Kidney (tissue), 14 donors: Measurements from ENCODE around the gene NUP62. TPM values are rescaled to one million over a fixed set of nuclear protein-coding genes. Genes with fewer than 3 reads are reported as not detected.

Source experiments
- DNase-seq, 5 donors: peaks; one replicate each; pipeline ENCODE4 v3.0.0-alpha.2; 2013 to 2020
- FAIRE-seq: peaks from 2 replicates; lab custom pipeline; 2012; peaks lifted over from hg19 to GRCh38; lab: Jason Lieb, UNC
- H3K27ac ChIP-seq, 2 donors: one replicate each; pipeline ENCODE4 v1.7.0; 2013; ENCODE audit warnings: low read depth in 2 of 2, low read length in 2 of 2, inconsistent platforms in 1 of 2
- H3K27me3 ChIP-seq: one replicate; pipeline ENCODE4 v1.7.1; 2013; ENCODE audit warnings: low read length, inconsistent platforms; ENCODE audit not compliant: control insufficient read depth, insufficient read depth
- H3K36me3 ChIP-seq, 3 donors: one replicate each; pipeline versions ENCODE4 v1.7.0 to v1.7.1; 2013; ENCODE audit warnings: low read length in 3 of 3, control low read depth in 1 of 3, inconsistent platforms in 1 of 3; ENCODE audit not compliant: insufficient read depth in 3 of 3, control insufficient read depth in 2 of 3
- H3K4me1 ChIP-seq, 3 donors: one replicate each; pipeline versions ENCODE4 v1.7.0 to v1.7.1; 2013; ENCODE audit warnings: low read length in 3 of 3, inconsistent platforms in 1 of 3, low read depth in 1 of 3; ENCODE audit not compliant: control insufficient read depth in 2 of 3, insufficient read depth in 2 of 3
- H3K4me3 ChIP-seq, 3 donors: one replicate each; pipeline versions ENCODE4 v1.7.0 to v1.8.1; 2013; ENCODE audit warnings: low read length in 3 of 3, control low read depth in 1 of 3, inconsistent platforms in 1 of 3
- H3K9ac ChIP-seq, 3 donors: one replicate each; pipeline versions ENCODE4 v1.7.0 to v1.7.1; 2013; ENCODE audit warnings: low read length in 3 of 3, control low read depth in 1 of 3, inconsistent platforms in 1 of 3
- H3K9me3 ChIP-seq, 3 donors: one replicate each; pipeline versions ENCODE4 v1.7.0 to v1.7.1; 2013; ENCODE audit warnings: low read length in 3 of 3, control low read depth in 1 of 3, inconsistent platforms in 1 of 3; ENCODE audit not compliant: control insufficient read depth in 2 of 3, insufficient read depth in 1 of 3
- CTCF ChIP-seq: IDR thresholded peaks from 3 replicates; pipeline ENCODE4 v1.5.1; 2012; ENCODE audit warnings: mild to moderate bottlenecking, moderate library complexity, borderline replicate concordance; ENCODE audit not compliant: insufficient read depth; ENCODE audit errors: extremely low read depth
- intact Hi-C: fragments of 100-400 bp; cut with DNase I; formaldehyde crosslinking; loops from one replicate; pipeline ENCODE4 v1.11.1; 2022
- microRNA-seq: library from miRNA; unstranded; fragments of <30 nt; microRNA quantifications from one replicate; pipeline ENCODE4 v1.2.0, GENCODE V29; 2020
- polyA plus RNA-seq: library from polyadenylated mRNA; stranded (reverse); fragments of 350-450 nt; fragmentation: Illumina TruSeq; extraction: RNeasy Lipid Tissue Mini Kit (QIAGEN cat#74804); gene quantifications from one replicate; pipeline ENCODE4 v1.2.3, GENCODE V29; 2014; ENCODE audit warnings: low read depth, low replicate concordance; ENCODE audit not compliant: insufficient read depth
- total RNA-seq: library from RNA; stranded (reverse); fragmentation: NEBNext Ultra II Directional; extraction: Animal tissue kit (Norgen Biotek cat#: 25700); gene quantifications from one replicate; pipeline ENCODE4 v1.2.1, GENCODE V29; 2021
- donor health status: control.
- donor health status: control.
- donor health status: control.
- donor health status: control.
- donor health status: control.
- donor health status: DM: yes; HTN: yes; CAD: no.
- donor health status: Normal renal cell carcinoma (clear cell type).

The NUP62 gene
- total and polyA plus RNA-seq, 2 donors from 2014 or later, result 17.1 to 39.0 TPM

GRCh38 chr19:49858088-49858985 lies 71.0 kb downstream of the NUP62 start:
- Histone ChIP-seq H3K9me3 (no peaks in the 10 kb centered on the region), H3K36me3 (peaks cover 0 to 34% (median 9%) of the 10 kb centered on the region in 3 donors), H3K27ac (no peak overlapping the region), H3K9ac (no peak overlapping the region), H3K4me1 (peaks cover 0 to 3% (median 0%) of the 10 kb centered on the region in 3 donors), H3K4me3 (no peak overlapping the region), H3K27me3 (no peaks in the 10 kb centered on the region)
- no peak for TF ChIP-seq CTCF
- FAIRE-seq, result no peak
- DNase-seq, result peak in 1 of 5 donors; percentile 54
- intact Hi-C loops, result no loop called here

GRCh38 chr19:49857838-49858087 lies 71.5 kb downstream of the NUP62 start:
- H3K4me1 ChIP-seq, result peaks cover 0 to 4% (median 2%) of the 10 kb centered on the region in 3 donors
- no peak overlapping the region for H3K9ac ChIP-seq
- FAIRE-seq (no peak), DNase-seq (peak in 1 of 5 donors; percentile 52)
- no peaks in the 10 kb centered on the region for H3K9me3 ChIP-seq
- H3K4me3 ChIP-seq, result no peak overlapping the region
- H3K27ac ChIP-seq, result no peak overlapping the region
- intact Hi-C loops, result no loop called here
- peaks cover 0 to 31% (median 9%) of the 10 kb centered on the region in 3 donors for H3K36me3 ChIP-seq
- H3K27me3 ChIP-seq, result no peaks in the 10 kb centered on the region
- no peak for TF ChIP-seq CTCF

- no peak for TF ChIP-seq CTCF
- Histone ChIP-seq H3K9ac (no peak overlapping the region), H3K4me3 (no peak overlapping the region), H3K27ac (no peak overlapping the region), H3K9me3 (no peaks in the 10 kb centered on the region), H3K27me3 (no peaks in the 10 kb centered on the region), H3K4me1 (peaks cover 0 to 9% (median 6%) of the 10 kb centered on the region in 3 donors), H3K36me3 (peaks cover 0 to 31% (median 9%) of the 10 kb centered on the region in 3 donors)
- DNase-seq, result peak in 1 of 5 donors; percentile 75
- FAIRE-seq, result no peak
- intact Hi-C loops, result no loop called here
Measured at GRCh38 chr19:49857061-49857837, 72.1 kb downstream of the NUP62 start.

Small RNA genes within 50 kb of the gene (microRNA-seq; reads per million reads assigned to microRNA genes)
- not detected for gene MIR4750

Other genes starting within 250 kb of the NUP62 start
- gene ADM5, start 239.9 kb downstream of the NUP62 start, total RNA-seq, result 2.1 TPM
- gene ADM5, start 239.9 kb downstream of the NUP62 start, polyA plus RNA-seq, result 0.60 TPM
- gene CPT1C, start 238.4 kb downstream of the NUP62 start, total RNA-seq, result 6.0 TPM
- 2.6 TPM for gene CPT1C, start 238.4 kb downstream of the NUP62 start, polyA plus RNA-seq
- gene TSKS, start 166.2 kb downstream of the NUP62 start, total RNA-seq, result 0.50 TPM
- 0.47 TPM for gene TSKS, start 166.2 kb downstream of the NUP62 start, polyA plus RNA-seq
- gene AP2A1, start 162.5 kb downstream of the NUP62 start, total RNA-seq, result 70.0 TPM
- gene AP2A1, start 162.5 kb downstream of the NUP62 start, polyA plus RNA-seq, result 32.0 TPM
- gene FUZ, start 116.2 kb downstream of the NUP62 start, total RNA-seq, result 26.9 TPM
- 51.2 TPM for gene FUZ, start 116.2 kb downstream of the NUP62 start, polyA plus RNA-seq
- 53.2 TPM for gene MED25, start 111.2 kb downstream of the NUP62 start, total RNA-seq
- gene MED25, start 111.2 kb downstream of the NUP62 start, polyA plus RNA-seq, result 37.3 TPM
- gene PTOV1, start 78.3 kb downstream of the NUP62 start, total RNA-seq, result 118 TPM
- 235 TPM for gene PTOV1, start 78.3 kb downstream of the NUP62 start, polyA plus RNA-seq
- gene PNKP, start 61.9 kb downstream of the NUP62 start, total RNA-seq, result 101 TPM
- gene PNKP, start 61.9 kb downstream of the NUP62 start, polyA plus RNA-seq, result 45.5 TPM
- gene AKT1S1, start 52.1 kb downstream of the NUP62 start, total RNA-seq, result 33.7 TPM
- gene AKT1S1, start 52.1 kb downstream of the NUP62 start, polyA plus RNA-seq, result 47.2 TPM
- 43.6 TPM for gene TBC1D17, start 51.8 kb downstream of the NUP62 start, total RNA-seq
- 34.8 TPM for gene TBC1D17, start 51.8 kb downstream of the NUP62 start, polyA plus RNA-seq
- gene IL4I1, start 32.6 kb downstream of the NUP62 start, total RNA-seq, result 12.8 TPM
- gene IL4I1, start 32.6 kb downstream of the NUP62 start, polyA plus RNA-seq, result 0.82 TPM
- 36.4 TPM for gene ATF5, start 299 bp downstream of the NUP62 start, total RNA-seq
- gene ATF5, start 299 bp downstream of the NUP62 start, polyA plus RNA-seq, result 22.7 TPM
- 1.2 TPM for gene SIGLEC11, start 31.7 kb upstream of the NUP62 start, total RNA-seq
- gene SIGLEC11, start 31.7 kb upstream of the NUP62 start, polyA plus RNA-seq, result 1.5 TPM
- 53.2 TPM for gene VRK3, start 95.9 kb upstream of the NUP62 start, total RNA-seq
- gene VRK3, start 95.9 kb upstream of the NUP62 start, polyA plus RNA-seq, result 69.0 TPM
- gene ZNF473, start 96.5 kb upstream of the NUP62 start, total RNA-seq, result 10.7 TPM
- gene ZNF473, start 96.5 kb upstream of the NUP62 start, polyA plus RNA-seq, result 2.6 TPM
- not detected for gene IZUMO2, start 233.8 kb upstream of the NUP62 start, total RNA-seq
- gene IZUMO2, start 233.8 kb upstream of the NUP62 start, polyA plus RNA-seq, result not detected